GM18505 (cell line): ENCODE measurements around the gene IL1RAPL1.

Experiments used
- ATAC-seq: cut with Tn5 transposase; IDR thresholded peaks from one replicate; pipeline ENCODE4 v1.9.1; 2021; ENCODE audit not compliant: unreplicated experiment
- POLR2A ChIP-seq: IDR thresholded peaks from 4 replicates; pipeline ENCODE4 v1.6.1; 2011; ENCODE audit warnings: borderline replicate concordance; ENCODE audit not compliant: insufficient read depth, insufficient read length; ENCODE audit errors: extremely low read depth

The IL1RAPL1 gene

DNA sequence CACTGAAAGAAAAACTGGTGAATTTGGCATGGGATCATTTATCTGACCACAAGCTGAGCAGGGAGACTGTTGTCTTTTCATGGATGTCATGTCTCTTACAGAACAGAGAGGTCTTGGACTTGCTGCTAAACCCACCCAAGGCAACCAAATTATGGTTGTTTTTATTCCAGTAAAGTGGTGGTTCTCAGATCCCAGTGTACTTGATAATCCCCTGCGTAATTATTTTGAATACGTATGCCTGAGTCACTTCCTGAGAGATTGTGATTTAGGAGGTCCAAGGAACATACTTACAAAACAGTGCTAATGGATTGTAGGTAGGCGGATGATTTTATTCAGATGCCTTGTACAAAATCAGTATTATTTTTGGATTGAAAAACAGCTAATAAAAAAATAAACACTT is 585.6 kb downstream of the IL1RAPL1 start:
- no peak for ATAC-seq
- TF ChIP-seq POLR2A = no peak

DNA sequence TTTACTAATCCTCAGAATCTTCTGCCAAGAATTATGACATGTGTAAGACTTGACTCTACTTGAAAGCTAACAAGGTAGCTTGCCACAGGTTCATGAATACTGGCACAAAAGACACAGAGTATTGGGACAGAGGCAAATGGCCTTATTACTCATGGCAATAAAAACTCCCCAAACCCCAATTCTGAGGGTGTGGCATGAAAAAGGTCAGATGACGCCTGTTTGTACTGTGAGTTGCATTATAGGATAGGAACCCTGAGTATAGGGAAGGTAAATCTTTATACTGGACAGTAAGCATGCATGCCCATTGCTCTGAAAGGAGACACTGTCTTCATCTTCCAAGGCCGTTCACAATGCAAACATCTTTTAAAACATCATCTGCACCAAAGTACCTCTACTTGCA is 600.0 kb downstream of the IL1RAPL1 start:
- no peak for ATAC-seq
- TF ChIP-seq POLR2A = no peak

DNA sequence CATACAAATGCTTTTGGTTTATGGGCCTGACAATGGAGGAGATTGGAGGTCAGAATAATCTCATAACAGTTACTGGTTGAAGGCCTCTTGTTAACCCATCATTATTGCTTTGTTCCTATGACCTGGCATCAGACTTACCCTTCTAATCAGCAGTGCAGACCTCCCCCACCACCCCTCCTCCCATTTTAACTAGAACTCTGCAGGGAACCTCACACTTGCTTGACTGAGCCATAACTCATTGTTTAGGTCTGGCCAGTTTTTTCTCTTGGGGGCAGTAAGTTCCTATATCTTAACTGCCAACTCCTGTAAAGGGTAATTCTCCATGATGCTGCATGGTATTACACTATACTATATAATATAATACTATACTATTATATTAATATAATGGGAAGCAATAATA is 609.3 kb downstream of the IL1RAPL1 start:
- no peak for TF ChIP-seq POLR2A
- ATAC-seq = no peak

DNA sequence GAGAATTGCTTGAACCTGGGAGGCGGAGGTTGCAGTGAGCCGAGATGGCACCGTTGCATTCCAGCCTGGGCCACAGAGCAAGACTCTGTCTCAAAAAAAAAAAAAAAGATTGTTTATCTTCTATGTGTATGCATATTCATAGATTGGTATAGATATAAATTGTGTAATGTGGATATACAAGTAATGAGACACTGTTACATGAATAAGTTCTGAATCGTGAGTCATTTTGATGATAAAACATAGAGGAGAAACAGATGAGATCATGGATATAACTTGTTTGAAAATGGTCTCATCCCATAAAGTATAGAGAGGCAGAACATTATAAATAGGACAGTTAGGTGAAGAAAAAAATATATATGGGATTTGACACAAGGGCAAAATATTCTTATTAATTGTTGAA is 628.0 kb downstream of the IL1RAPL1 start:
- no peak for ATAC-seq
- TF ChIP-seq POLR2A = no peak

DNA sequence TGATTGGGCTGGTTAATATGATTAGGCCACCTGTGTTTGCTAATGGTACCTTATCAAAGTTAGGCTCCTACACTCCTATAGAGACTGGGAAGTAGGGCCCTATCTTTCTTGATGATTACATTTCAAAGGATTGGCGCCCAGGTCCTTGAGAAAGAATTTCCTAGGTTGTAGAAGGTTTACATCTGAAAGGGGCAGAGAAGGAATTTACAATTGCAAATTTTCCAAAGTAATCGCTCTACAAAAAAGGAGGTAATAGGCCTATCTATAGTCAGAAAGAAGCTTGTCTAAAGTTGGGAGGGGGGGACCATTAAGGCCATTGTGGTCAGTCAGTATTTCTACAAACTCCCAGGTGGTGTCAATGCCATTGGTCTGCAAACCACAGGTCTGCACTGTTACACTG is 638.4 kb downstream of the IL1RAPL1 start:
- no peak for ATAC-seq
- no peak for TF ChIP-seq POLR2A

DNA sequence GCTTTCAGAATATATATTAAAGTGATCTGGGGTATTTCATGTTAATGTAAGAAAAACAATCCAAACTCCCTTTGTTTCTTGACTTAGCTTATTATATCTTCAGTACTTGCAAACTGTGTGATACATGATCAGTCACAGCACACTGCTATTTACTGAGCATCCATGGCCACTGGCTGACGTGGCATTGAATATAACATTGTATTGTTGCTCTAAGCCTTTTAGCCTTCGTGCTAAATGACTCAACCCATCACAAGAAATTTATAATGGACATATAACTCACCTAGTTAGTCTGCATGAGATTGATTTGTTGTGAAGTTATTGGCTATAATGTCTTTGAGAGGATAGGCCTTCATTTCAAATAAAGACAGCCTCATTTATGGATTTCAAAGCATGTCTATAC is 642.6 kb downstream of the IL1RAPL1 start:
- TF ChIP-seq POLR2A = no peak
- ATAC-seq = no peak

DNA sequence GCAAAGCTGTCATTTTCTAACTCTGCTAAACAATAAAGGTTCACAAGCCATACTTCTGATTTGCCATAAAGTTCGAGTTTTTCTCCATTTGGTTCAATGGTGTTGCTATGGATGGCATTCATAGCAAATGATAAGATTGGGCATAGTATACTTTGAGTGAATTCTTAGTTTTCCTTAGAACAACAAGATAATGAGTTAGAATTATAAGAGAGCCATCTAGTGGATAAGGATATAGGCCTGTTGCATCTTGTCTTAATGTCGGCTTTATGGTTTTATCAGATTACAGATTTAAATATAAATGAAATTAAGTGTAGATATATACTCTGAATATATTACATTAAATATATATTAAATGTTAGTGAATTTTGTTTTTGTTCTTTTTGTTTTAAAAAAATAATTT is 644.6 kb downstream of the IL1RAPL1 start:
- no peak for ATAC-seq
- TF ChIP-seq POLR2A = no peak

DNA sequence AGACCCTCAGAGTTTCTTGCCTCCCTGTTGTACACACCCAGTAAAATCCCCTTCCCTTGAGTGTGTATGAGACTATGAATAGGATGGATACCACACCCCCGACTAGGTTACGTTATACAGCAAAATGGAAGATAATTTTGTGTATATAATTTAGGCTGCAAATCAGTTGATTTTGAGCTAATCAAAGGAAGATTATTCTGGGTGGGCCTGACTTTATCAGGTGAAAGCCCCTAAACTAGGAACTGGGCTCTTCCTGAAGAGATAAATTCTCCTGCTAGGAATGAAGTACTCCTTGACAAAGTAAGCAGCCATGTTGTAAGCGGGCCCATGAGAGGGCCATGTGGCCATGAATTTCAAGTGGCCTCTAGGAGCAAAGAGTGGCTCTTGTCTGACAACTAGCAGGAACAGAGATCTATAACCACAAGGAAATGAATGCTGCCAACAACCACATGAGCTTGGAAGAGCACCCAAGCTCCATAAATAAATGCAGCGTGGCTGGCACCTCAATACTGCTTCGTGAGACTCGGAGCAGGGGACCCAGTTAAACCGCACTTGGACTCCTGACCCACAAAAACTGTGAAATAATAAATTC is 646.4 kb downstream of the IL1RAPL1 start:
- TF ChIP-seq POLR2A = no peak
- ATAC-seq = no peak

DNA sequence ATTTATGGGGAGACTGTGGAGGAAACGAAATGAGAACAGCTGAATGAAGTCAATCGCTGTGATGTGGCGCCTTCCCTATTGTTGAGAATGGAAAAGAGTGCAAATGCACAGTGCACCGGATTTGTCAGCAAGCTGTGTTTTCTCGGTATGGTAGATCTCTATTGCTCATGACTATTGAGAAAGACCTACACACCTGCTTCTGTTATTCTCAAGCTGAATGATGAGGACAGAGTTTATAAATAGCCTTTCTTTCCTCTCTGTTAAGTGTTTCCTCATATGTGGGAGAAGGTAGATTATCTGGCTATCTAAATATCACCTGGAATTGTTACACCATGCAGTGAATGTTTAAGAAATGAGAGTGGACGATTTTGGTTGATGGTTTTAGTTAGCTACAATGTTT is 650.7 kb downstream of the IL1RAPL1 start:
- no peak for TF ChIP-seq POLR2A
- ATAC-seq = no peak

DNA sequence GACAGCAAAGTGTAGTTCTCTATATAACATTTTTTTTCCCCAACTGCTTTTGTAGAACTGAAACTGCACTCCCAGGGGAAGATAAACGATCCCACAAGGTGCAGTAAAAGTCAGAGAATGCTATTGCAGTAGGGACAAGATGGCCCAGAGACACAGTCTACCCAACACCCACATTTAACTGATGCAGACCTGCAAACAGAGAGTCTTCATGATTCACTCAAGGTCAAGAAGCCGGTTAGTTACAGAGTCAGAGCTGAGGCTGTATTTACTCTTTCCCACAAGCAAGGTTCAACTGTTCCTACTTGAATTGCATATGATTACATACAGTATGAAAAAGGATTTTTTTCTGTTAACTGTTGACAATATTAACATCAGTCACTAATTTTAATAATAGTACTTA is 654.6 kb downstream of the IL1RAPL1 start:
- no peak for TF ChIP-seq POLR2A
- ATAC-seq = no peak

DNA sequence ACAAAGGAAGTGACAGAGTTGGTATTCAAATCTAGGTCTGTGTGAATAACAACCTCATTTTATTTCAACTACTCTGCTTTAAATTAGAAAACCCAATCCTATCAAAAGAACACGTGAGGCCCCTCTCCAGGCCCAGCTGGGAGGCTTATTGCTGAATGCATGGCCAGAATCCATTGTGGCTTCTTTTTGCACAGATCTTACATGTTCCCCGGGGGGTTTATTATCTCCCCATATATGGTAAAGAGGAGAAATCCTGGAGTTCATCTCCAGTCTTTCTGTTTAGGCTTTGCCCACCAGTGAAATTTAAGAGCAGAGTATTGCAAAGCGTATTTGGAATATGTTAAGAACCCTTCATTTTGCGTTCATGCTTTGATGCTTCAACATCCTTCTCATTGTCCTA is 655.6 kb downstream of the IL1RAPL1 start:
- no peak for ATAC-seq
- TF ChIP-seq POLR2A = no peak

DNA sequence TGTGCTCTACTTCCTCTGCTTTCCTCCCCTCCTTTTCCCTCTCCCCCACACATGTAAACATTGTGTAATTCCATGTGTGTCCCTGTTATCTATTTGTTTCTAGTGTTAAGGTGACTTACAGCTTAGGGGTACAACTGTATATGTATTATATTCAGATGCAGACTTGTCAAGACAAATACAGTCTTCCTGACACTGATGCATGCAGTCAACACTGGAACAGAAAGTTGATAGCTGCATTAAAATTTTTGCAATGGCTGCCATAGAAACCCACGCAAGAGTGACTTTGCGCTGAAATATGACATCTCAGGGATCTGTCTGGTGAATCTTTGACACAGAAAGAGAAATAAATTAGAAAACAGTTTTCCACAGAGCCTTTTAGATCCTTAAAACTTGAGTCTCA is 656.7 kb downstream of the IL1RAPL1 start:
- no peak for ATAC-seq
- no peak for TF ChIP-seq POLR2A

DNA sequence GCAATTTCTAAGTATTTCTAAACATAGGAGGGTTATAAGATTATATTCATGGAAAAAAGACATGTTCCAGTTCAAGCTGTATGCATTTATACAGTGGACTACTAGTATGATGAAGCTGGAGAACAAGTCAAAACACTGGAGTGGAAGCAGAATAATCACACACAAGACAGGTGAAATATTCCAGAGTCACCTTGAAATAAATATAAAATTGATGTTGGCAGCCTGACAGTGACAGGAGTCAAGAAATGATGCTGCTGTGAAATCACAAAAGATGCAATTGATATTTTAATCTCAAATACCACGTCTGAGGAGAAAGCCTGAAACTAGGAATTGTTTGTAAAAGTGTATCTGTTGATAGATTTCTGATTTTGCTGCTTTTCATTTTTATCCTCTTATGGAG is 667.3 kb downstream of the IL1RAPL1 start:
- ATAC-seq = no peak
- TF ChIP-seq POLR2A = no peak

DNA sequence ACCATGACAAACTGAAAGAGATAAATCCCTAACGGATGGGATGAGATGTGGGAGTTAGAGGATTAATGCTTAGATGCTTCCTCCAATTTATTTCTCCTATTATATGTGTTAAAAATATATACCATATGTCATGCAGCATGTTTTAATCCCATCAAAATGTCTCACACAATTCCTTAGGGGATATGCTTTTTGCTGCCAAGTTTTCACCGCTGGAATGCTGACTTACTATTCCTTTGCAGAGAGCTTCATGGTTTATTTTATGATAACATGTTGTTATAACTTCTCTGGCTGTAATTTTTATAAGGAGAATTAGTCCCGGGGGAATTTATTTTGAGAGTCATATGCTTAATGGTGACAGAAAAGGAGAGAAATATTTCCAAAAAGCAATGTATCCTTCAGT is 670.3 kb downstream of the IL1RAPL1 start:
- no peak for TF ChIP-seq POLR2A
- no peak for ATAC-seq

DNA sequence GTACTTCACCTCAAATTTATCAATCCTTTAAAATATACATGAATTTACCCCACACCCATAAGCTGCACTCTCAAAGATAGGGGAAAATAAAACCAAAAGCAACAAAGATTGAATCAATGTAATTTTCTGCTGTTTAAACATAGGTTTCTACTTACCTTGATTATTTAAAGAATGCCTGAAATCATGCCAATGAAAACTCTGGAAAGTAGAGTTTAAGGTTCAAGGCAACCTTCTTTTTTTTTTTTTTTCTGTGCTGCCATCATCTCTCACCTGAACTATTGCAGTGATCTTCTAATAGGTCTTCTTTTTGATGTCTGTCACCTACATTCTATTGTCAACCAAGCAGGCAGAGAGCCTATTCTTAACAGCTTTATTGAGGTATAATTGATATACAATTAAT is 682.1 kb downstream of the IL1RAPL1 start:
- TF ChIP-seq POLR2A = no peak
- no peak for ATAC-seq
